Measurements from ENCODE around the gene DCAF4.

DCAF4 gene

GRCh38 chr14:72970058-72970630, 43.9 kb downstream of the DCAF4 start:
- H3K4me3 ChIP-seq (ENCODE audit: low read depth, low read length): no peak overlapping the region
- DNase-seq (ENCODE audit: low read depth): no peak
- TF ChIP-seq MAX (IDR thresholded peaks at IDR 0.05; ENCODE audit: low read depth, low read length) (no peak), MYC (IDR thresholded peaks at IDR 0.05; ENCODE audit: low read depth, low read length) (no peak), CTCF (IDR thresholded peaks at IDR 0.05; ENCODE audit: low read depth, low read length) (no peak), POLR2A (IDR thresholded peaks at IDR 0.05; ENCODE audit: extremely low read depth, insufficient read length) (no peak)

- TF ChIP-seq POLR2A (IDR thresholded peaks at IDR 0.05; ENCODE audit: extremely low read depth, insufficient read length) (no peak), MAX (IDR thresholded peaks at IDR 0.05; ENCODE audit: low read depth, low read length) (no peak), CTCF (IDR thresholded peaks at IDR 0.05; ENCODE audit: low read depth, low read length) (no peak), MYC (IDR thresholded peaks at IDR 0.05; ENCODE audit: low read depth, low read length) (no peak)
- no peak overlapping the region for H3K4me3 ChIP-seq (ENCODE audit: low read depth, low read length)
- DNase-seq (ENCODE audit: low read depth): no peak
Measured at GRCh38 chr14:72970824-72971434, 44.7 kb downstream of the DCAF4 start.

GRCh38 chr14:72974661-72975060, 48.4 kb downstream of the DCAF4 start:
- no peak for DNase-seq (ENCODE audit: low read depth)
- TF ChIP-seq CTCF (IDR thresholded peaks at IDR 0.05; ENCODE audit: low read depth, low read length): no peak
- no peak for TF ChIP-seq MAX (IDR thresholded peaks at IDR 0.05; ENCODE audit: low read depth, low read length)
- no peak for TF ChIP-seq POLR2A (IDR thresholded peaks at IDR 0.05; ENCODE audit: extremely low read depth, insufficient read length)
- TF ChIP-seq MYC (IDR thresholded peaks at IDR 0.05; ENCODE audit: low read depth, low read length): no peak

GRCh38 chr14:72975770-72976169, 49.5 kb downstream of the DCAF4 start:
- no peak overlapping the region for H3K4me3 ChIP-seq (ENCODE audit: low read depth, low read length)
- no peak for TF ChIP-seq POLR2A (IDR thresholded peaks at IDR 0.05; ENCODE audit: extremely low read depth, insufficient read length)
- TF ChIP-seq CTCF (IDR thresholded peaks at IDR 0.05; ENCODE audit: low read depth, low read length): peak; percentile 5
- peak; percentile 18 for DNase-seq (ENCODE audit: low read depth)

More at GRCh38 chr14:72974661-72975060, 48.4 kb downstream of the DCAF4 start:
- no peak overlapping the region for H3K4me3 ChIP-seq (ENCODE audit: low read depth, low read length)

GRCh38 chr14:72978856-72979255, 52.6 kb downstream of the DCAF4 start:
- no peak overlapping the region for H3K4me3 ChIP-seq (ENCODE audit: low read depth, low read length)
- no peak for TF ChIP-seq CTCF (IDR thresholded peaks at IDR 0.05; ENCODE audit: low read depth, low read length)
- no peak for TF ChIP-seq MAX (IDR thresholded peaks at IDR 0.05; ENCODE audit: low read depth, low read length)
- TF ChIP-seq MYC (IDR thresholded peaks at IDR 0.05; ENCODE audit: low read depth, low read length): no peak
- TF ChIP-seq POLR2A (IDR thresholded peaks at IDR 0.05; ENCODE audit: extremely low read depth, insufficient read length): no peak
- DNase-seq (ENCODE audit: low read depth): no peak

All from NB4 (cell line).